PC-3 (cell line): ENCODE data around the gene LRP1B. TPM values are rescaled to one million over a fixed set of nuclear protein-coding genes. Genes with fewer than 3 reads are reported as not detected.

Source experiments
- ATAC-seq: fragments of 200-7000 bp; cut with Tn5 transposase; 2 replicates; pipeline ENCODE4 v1.9.1; 2020; ENCODE audit warnings: mild to moderate bottlenecking, moderate library complexity
- BruUV-seq: library from RNA; stranded (reverse); fragments of 400-500 nt; replicated peaks from 2 replicates; lab custom pipeline; 2021; lab: Mats Ljungman, UMichigan
- CTCF ChIA-PET: fragments of 300-600 bp; sonication (Branson Sonifier 250); formaldehyde crosslinking; loops from one replicate; lab custom pipeline; 2022; ENCODE audit warnings: antibody characterized with exemption; lab: Charles Lee
- POLR2A ChIA-PET: fragments of 300-600 bp; sonication (Branson Sonifier 250); formaldehyde crosslinking; loops from one replicate; lab custom pipeline; 2022; ENCODE audit warnings: antibody characterized with exemption; ENCODE audit not compliant: unreplicated experiment; lab: Charles Lee
- DNase-seq: peaks from one replicate; pipeline ENCODE4 v3.0.0-alpha.2; 2015
- H2AFZ ChIP-seq: fragments of 300-600 bp; sonication (generic); 2 replicates; pipeline ENCODE4 v1.6.0; 2016; ENCODE audit warnings: antibody characterized with exemption, low read length
- H3F3A ChIP-seq: fragments of 300-600 bp; sonication (generic); one replicate; pipeline ENCODE4 v1.6.0; 2017; ENCODE audit warnings: antibody characterized with exemption, low read length, control low read depth, mild to moderate bottlenecking; ENCODE audit not compliant: unreplicated experiment
- H3K27ac ChIP-seq: fragments of 300-600 bp; sonication (generic); 2 replicates; pipeline ENCODE4 v1.5.1; 2016; ENCODE audit warnings: mild to moderate bottlenecking, low read length
- H3K27me3 ChIP-seq: fragments of 300-600 bp; sonication (generic); 2 replicates; pipeline ENCODE4 v1.6.1; 2016; ENCODE audit warnings: low read length, mixed read lengths
- H3K36me3 ChIP-seq: fragments of 300-600 bp; sonication (generic); 2 replicates; pipeline ENCODE4 v1.6.1; 2016; ENCODE audit warnings: low read depth, mixed run types, low read length, mixed read lengths
- H3K4me1 ChIP-seq: fragments of 300-600 bp; sonication (generic); 2 replicates; pipeline ENCODE4 v1.5.1; 2016; ENCODE audit warnings: low read length; ENCODE audit not compliant: insufficient read depth
- H3K4me2 ChIP-seq: fragments of 300-600 bp; sonication (generic); 2 replicates; pipeline ENCODE4 v1.6.0; 2016; ENCODE audit warnings: low read length
- H3K4me3 ChIP-seq: fragments of 300-600 bp; sonication (generic); 2 replicates; pipeline ENCODE4 v1.5.1; 2016; ENCODE audit warnings: mild to moderate bottlenecking, low read length, mixed read lengths
- H3K79me2 ChIP-seq: fragments of 300-600 bp; sonication (generic); 2 replicates; pipeline ENCODE4 v1.6.1; 2017; ENCODE audit warnings: low read length, mixed read lengths
- H3K9ac ChIP-seq: fragments of 300-600 bp; sonication (generic); 2 replicates; pipeline ENCODE4 v1.6.0; 2016; ENCODE audit warnings: mild to moderate bottlenecking, low read length
- H3K9me2 ChIP-seq: fragments of 300-600 bp; sonication (generic); replicated peaks from 2 replicates; pipeline ENCODE4 v1.6.1; 2016; ENCODE audit warnings: mixed run types, low read length, mixed read lengths
- H3K9me3 ChIP-seq: fragments of 300-600 bp; sonication (generic); 2 replicates; pipeline ENCODE4 v1.6.1; 2016; ENCODE audit warnings: low read length, mixed read lengths
- H4K20me1 ChIP-seq: fragments of 300-600 bp; sonication (generic); 2 replicates; pipeline ENCODE4 v1.6.1; 2016; ENCODE audit warnings: low read length, mixed read lengths
- EZH2 ChIP-seq: fragments of 300-600 bp; sonication (generic); IDR thresholded peaks from one replicate; pipeline ENCODE4 v1.6.1; 2017; ENCODE audit warnings: antibody characterized with exemption, mild to moderate bottlenecking, low read length; ENCODE audit not compliant: unreplicated experiment
- EZH2phosphoT487 ChIP-seq: fragments of 300-600 bp; sonication (generic); IDR thresholded peaks from 2 replicates; pipeline ENCODE4 v1.6.1; 2018; ENCODE audit warnings: mild to moderate bottlenecking, antibody characterized with exemption, low read length, borderline replicate concordance
- intact Hi-C: fragments of 100-400 bp; cut with micrococcal nuclease; formaldehyde crosslinking; loops from 2 replicates; pipeline ENCODE4 v1.9.0; 2023
- total RNA-seq: library from RNA; depleted of rRNA; stranded (reverse); fragments of >200 nt; gene quantifications from 2 replicates; pipeline ENCODE4 v1.2.3, GENCODE V29; 2014
- TF ChIP-seq, protein P1 (sequence below): fragments of 300-600 bp; sonication (generic); conservative IDR thresholded peaks from 2 replicates; pipeline ENCODE4 v1.5.1; 2017; ENCODE audit warnings: antibody characterized with exemption, low read depth, mild to moderate bottlenecking, low read length

The LRP1B gene
- total RNA-seq, 1 experiment from 2014 or later: 0.04 TPM

DNA sequence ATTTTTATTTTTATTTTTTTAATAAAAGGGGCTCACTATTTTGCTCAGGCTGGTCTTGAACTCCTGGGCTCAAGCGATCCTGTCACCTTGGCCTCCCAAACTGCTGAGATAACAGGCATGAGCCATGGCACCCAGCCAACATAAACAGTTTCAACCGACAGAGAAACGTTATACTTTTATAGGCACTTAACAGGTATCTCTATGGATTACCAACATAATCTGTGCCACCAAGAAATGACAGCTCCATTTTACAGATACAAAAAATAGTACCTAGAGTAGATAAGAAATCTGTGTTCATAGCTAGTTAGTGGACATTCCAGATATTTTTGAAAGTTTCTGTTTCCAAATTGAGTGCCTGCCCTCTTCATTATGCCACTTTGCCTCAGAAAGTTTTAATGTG is 1316.7 kb downstream of the LRP1B start:
- H3K4me1 ChIP-seq: no peaks in the 10 kb centered on the region
- H4K20me1 ChIP-seq: no peaks in the 10 kb centered on the region
- BruUV-seq: no TSS peak
- H3K36me3 ChIP-seq: no peaks in the 10 kb centered on the region
- H3K9ac ChIP-seq: no peak overlapping the region
- no peaks in the 10 kb centered on the region for H3K79me2 ChIP-seq
- CTCF ChIA-PET: no interaction called here
- H3K27ac ChIP-seq: no peak overlapping the region
- H3K4me3 ChIP-seq: no peak overlapping the region
- no peak overlapping the region for H2AFZ ChIP-seq
- H3F3A ChIP-seq: no peaks in the 10 kb centered on the region
- intact Hi-C loops: loop anchor here (10.0 kb wide), 2 partner anchors 159 to 189 kb away; no protein-coding TSS in a partner anchor
- H3K4me2 ChIP-seq: no peak overlapping the region
- H3K9me2 ChIP-seq: no peaks in the 10 kb centered on the region
- TF ChIP-seq EZH2phosphoT487: no peak
- TF ChIP-seq EZH2: no peak
- TF ChIP-seq, protein P1, sequence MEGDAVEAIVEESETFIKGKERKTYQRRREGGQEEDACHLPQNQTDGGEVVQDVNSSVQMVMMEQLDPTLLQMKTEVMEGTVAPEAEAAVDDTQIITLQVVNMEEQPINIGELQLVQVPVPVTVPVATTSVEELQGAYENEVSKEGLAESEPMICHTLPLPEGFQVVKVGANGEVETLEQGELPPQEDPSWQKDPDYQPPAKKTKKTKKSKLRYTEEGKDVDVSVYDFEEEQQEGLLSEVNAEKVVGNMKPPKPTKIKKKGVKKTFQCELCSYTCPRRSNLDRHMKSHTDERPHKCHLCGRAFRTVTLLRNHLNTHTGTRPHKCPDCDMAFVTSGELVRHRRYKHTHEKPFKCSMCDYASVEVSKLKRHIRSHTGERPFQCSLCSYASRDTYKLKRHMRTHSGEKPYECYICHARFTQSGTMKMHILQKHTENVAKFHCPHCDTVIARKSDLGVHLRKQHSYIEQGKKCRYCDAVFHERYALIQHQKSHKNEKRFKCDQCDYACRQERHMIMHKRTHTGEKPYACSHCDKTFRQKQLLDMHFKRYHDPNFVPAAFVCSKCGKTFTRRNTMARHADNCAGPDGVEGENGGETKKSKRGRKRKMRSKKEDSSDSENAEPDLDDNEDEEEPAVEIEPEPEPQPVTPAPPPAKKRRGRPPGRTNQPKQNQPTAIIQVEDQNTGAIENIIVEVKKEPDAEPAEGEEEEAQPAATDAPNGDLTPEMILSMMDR: no peak
- DNase-seq (no peak), ATAC-seq (no peak)
- POLR2A ChIA-PET: no interaction called here
- H3K9me3 ChIP-seq: no peaks in the 10 kb centered on the region
- H3K27me3 ChIP-seq: no peaks in the 10 kb centered on the region

DNA sequence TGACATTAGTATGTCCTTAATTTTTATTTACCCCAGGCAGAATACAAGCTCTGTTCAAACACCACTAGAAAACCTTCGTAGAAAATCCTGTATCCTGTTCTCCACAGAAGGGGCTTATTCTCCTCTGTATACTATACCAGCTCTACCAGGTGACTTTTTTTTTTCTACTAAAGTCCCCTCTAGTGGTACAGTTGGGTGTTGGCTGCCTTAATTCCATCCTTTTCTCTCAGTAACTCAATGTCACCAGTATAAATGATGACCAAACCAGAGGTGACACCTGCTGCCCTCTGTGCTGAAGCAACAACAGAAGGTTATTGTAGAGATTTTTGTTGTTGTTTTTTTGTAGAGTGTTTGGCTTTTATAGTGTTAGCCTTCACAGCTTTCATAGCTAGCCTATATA is 1322.0 kb downstream of the LRP1B start:
- H3K27ac ChIP-seq: no peak overlapping the region
- H3K4me3 ChIP-seq: no peak overlapping the region
- H3K4me1 ChIP-seq: no peaks in the 10 kb centered on the region
- no peak overlapping the region for H3K9ac ChIP-seq
- CTCF ChIA-PET: no interaction called here
- no peaks in the 10 kb centered on the region for H3K27me3 ChIP-seq
- H4K20me1 ChIP-seq: no peaks in the 10 kb centered on the region
- no peak for TF ChIP-seq EZH2
- TF ChIP-seq EZH2phosphoT487: no peak
- TF ChIP-seq, protein P1: peak; percentile 60
- H3K9me3 ChIP-seq: no peaks in the 10 kb centered on the region
- no peak overlapping the region for H2AFZ ChIP-seq
- intact Hi-C loops: loop anchor here (10.0 kb wide), 1 partner anchor 304 kb away; no protein-coding TSS in a partner anchor
- no TSS peak for BruUV-seq
- POLR2A ChIA-PET: no interaction called here
- ATAC-seq: peak; percentile 53
- no peaks in the 10 kb centered on the region for H3K9me2 ChIP-seq
- peak; percentile 40 for DNase-seq
- no peaks in the 10 kb centered on the region for H3K79me2 ChIP-seq
- H3K4me2 ChIP-seq: no peak overlapping the region
- H3F3A ChIP-seq: no peaks in the 10 kb centered on the region
- no peaks in the 10 kb centered on the region for H3K36me3 ChIP-seq

DNA sequence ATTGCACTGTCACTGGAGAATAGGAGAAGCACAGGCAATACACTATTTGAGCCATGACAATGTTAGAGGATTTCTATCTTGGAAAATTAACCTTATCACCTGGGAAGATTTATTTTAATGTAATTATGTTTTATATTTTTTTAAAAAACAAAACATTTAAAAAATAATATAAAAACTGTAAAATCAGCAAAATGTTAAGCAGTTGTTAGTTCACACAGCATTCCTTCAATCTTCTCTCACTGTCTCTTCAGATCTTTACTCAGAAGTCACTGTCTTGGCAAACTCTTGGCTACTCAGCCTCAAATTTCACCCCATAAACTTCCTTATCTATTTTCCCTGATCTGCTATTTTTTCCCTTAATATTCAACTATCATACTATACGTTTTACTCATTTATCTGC is 1322.6 kb downstream of the LRP1B start:
- intact Hi-C loops: loop anchor here (10.0 kb wide), 1 partner anchor 303 kb away; no protein-coding TSS in a partner anchor
- no TSS peak for BruUV-seq
- no peaks in the 10 kb centered on the region for H3F3A ChIP-seq

More for the DNA sequence above, 1322.6 kb downstream of the LRP1B start:
- ChIA-PET POLR2A (no interaction called here), CTCF (no interaction called here)
- H3K4me2 ChIP-seq: no peak overlapping the region
- H3K4me1 ChIP-seq: no peaks in the 10 kb centered on the region
- no peak for DNase-seq
- H3K27me3 ChIP-seq: no peaks in the 10 kb centered on the region
- no peaks in the 10 kb centered on the region for H4K20me1 ChIP-seq
- no peaks in the 10 kb centered on the region for H3K36me3 ChIP-seq
- ATAC-seq: no peak
- no peaks in the 10 kb centered on the region for H3K9me2 ChIP-seq
- no peaks in the 10 kb centered on the region for H3K9me3 ChIP-seq
- no peak overlapping the region for H3K27ac ChIP-seq
- TF ChIP-seq EZH2phosphoT487 (no peak), EZH2 (no peak)
- TF ChIP-seq, protein P1: no peak
- H3K79me2 ChIP-seq: no peaks in the 10 kb centered on the region
- no peak overlapping the region for H2AFZ ChIP-seq
- no peak overlapping the region for H3K4me3 ChIP-seq
- no peak overlapping the region for H3K9ac ChIP-seq
